Tibial artery (tissue), 4 donors: ENCODE results near the gene TPMT.

Experiments used
- DNase-seq, 2 donors: peaks; one replicate each; pipeline ENCODE4 v3.0.0-alpha.2; 2019
- H3K27ac ChIP-seq, 2 donors: fragments of 200-600 bp; sonication (generic) in 1 of 2; 1 replicate in 1 of 2; 2 replicates in 1 of 2; pipeline ENCODE4 v1.5.1; 2018 to 2019; ENCODE audit warnings: mild to moderate bottlenecking in 1 of 2
- H3K27me3 ChIP-seq, 2 donors: fragments of 200-600 bp; sonication (generic) in 1 of 2; one replicate each; pipeline versions ENCODE4 v1.5.1 to v1.6.0; 2016 to 2019
- H3K36me3 ChIP-seq, 3 donors: fragments of 200-600 bp; sonication (generic) in 2 of 3; one replicate each; pipeline ENCODE4 v1.5.1; 2016 to 2019; ENCODE audit warnings: mild to moderate bottlenecking in 2 of 3
- H3K4me1 ChIP-seq, 4 donors: fragments of 200-600 bp; sonication (generic) in 2 of 4; 1 replicate in 3 of 4; 2 replicates in 1 of 4; pipeline ENCODE4 v1.5.1; 2016 to 2019
- H3K4me3 ChIP-seq, 2 donors: fragments of 200-600 bp; sonication (generic) in 1 of 2; 1 replicate in 1 of 2; 2 replicates in 1 of 2; pipeline ENCODE4 v1.5.1; 2018 to 2019; ENCODE audit warnings: mild to moderate bottlenecking in 2 of 2
- H3K9me3 ChIP-seq, 3 donors: fragments of 200-600 bp; sonication (generic) in 1 of 3; one replicate each; pipeline ENCODE4 v1.5.1; 2016 to 2019
- CTCF ChIP-seq, 2 experiments: fragments of 200-600 bp in 1 of 2; fragments of 450-650 bp in 1 of 2; IDR thresholded peaks; one replicate each; pipeline ENCODE4 v1.5.1; 2017 to 2019; ENCODE audit warnings: antibody characterized with exemption in 2 of 2, mild to moderate bottlenecking in 1 of 2, moderate library complexity in 1 of 2
- intact Hi-C: fragments of 100-400 bp; cut with DNase I; formaldehyde crosslinking; loops from one replicate; pipeline ENCODE4 v1.15.0; 2023; ENCODE audit warnings: low total_unique reads

Gene TPMT

GRCh38 chr6:18166312-18167036 lies 11.6 kb upstream of the TPMT start:
- Histone ChIP-seq H3K36me3 (peaks cover 45 to 85% (median 54%) of the 10 kb centered on the region in 3 donors), H3K4me3 (no peak overlapping the region), H3K9me3 (no peaks in the 10 kb centered on the region), H3K27me3 (no peaks in the 10 kb centered on the region), H3K4me1 (no peaks in the 10 kb centered on the region), H3K27ac (no peak overlapping the region)
- no peak for TF ChIP-seq CTCF (IDR thresholded peaks at IDR 0.05)
- no peak for DNase-seq
- intact Hi-C loops = no loop called here

- Histone ChIP-seq H3K9me3 (no peaks in the 10 kb centered on the region), H3K4me3 (no peak overlapping the region), H3K27me3 (no peaks in the 10 kb centered on the region), H3K36me3 (peaks cover 50 to 87% (median 55%) of the 10 kb centered on the region in 3 donors), H3K27ac (no peak overlapping the region), H3K4me1 (no peaks in the 10 kb centered on the region)
- TF ChIP-seq CTCF (IDR thresholded peaks at IDR 0.05) = no peak
- intact Hi-C loops = no loop called here
- no peak for DNase-seq
Observed at GRCh38 chr6:18165751-18166150, 10.9 kb upstream of the TPMT start.

- Histone ChIP-seq H3K9me3 (no peaks in the 10 kb centered on the region), H3K27ac (no peak overlapping the region), H3K4me3 (no peak overlapping the region), H3K36me3 (peaks cover 36 to 68% (median 37%) of the 10 kb centered on the region in 3 donors), H3K27me3 (no peaks in the 10 kb centered on the region), H3K4me1 (no peaks in the 10 kb centered on the region)
- intact Hi-C loops = no loop called here
- no peak for TF ChIP-seq CTCF (IDR thresholded peaks at IDR 0.05)
- no peak for DNase-seq
Observed at GRCh38 chr6:18162401-18162800, 7.5 kb upstream of the TPMT start.

GRCh38 chr6:18161431-18161830 lies 6.6 kb upstream of the TPMT start:
- Histone ChIP-seq H3K27ac (no peak overlapping the region), H3K36me3 (peaks cover 29 to 59% (median 37%) of the 10 kb centered on the region in 3 donors), H3K9me3 (no peaks in the 10 kb centered on the region), H3K4me1 (peaks cover 0 to 2% (median under 1%) of the 10 kb centered on the region in 4 donors), H3K4me3 (no peak overlapping the region), H3K27me3 (no peaks in the 10 kb centered on the region)
- DNase-seq = no peak
- intact Hi-C loops = no loop called here
- TF ChIP-seq CTCF (IDR thresholded peaks at IDR 0.05) = no peak

GRCh38 chr6:18160911-18161310 lies 6.0 kb upstream of the TPMT start:
- Histone ChIP-seq H3K4me1 (peaks cover 0 to 7% (median 5%) of the 10 kb centered on the region in 4 donors), H3K27ac (no peak overlapping the region), H3K4me3 (no peak overlapping the region), H3K9me3 (no peaks in the 10 kb centered on the region), H3K36me3 (peaks cover 29 to 54% (median 37%) of the 10 kb centered on the region in 3 donors), H3K27me3 (no peaks in the 10 kb centered on the region)
- no peak for TF ChIP-seq CTCF (IDR thresholded peaks at IDR 0.05)
- DNase-seq = no peak
- intact Hi-C loops = no loop called here
